Esophagus mucosa (tissue), 1 donor: ENCODE measurements around the gene IGLON5. TPM values are rescaled to one million over a fixed set of nuclear protein-coding genes. Genes with fewer than 3 reads are reported as not detected.

Experiments used
- ATAC-seq: fragments of 200-7000 bp; cut with Tn5 transposase; one replicate; pipeline ENCODE4 v1.9.1; 2020
- total RNA-seq: library from RNA; stranded (reverse); gene quantifications from one replicate; pipeline ENCODE4 v1.2.4, GENCODE V29; 2023
- donor health status: DM: yes; HTN: yes; CAD: no.

IGLON5 gene
- total RNA-seq, 1 donor from 2014 or later: not detected

- no peak for ATAC-seq
These were observed 6.5 kb downstream of the IGLON5 start for GRCh38 chr19:51317968-51318367.

GRCh38 chr19:51318687-51319648 lies 7.5 kb downstream of the IGLON5 start:
- ATAC-seq: no peak

- no peak for ATAC-seq
These were observed 8.3 kb downstream of the IGLON5 start for GRCh38 chr19:51319649-51320279.

- no peak for ATAC-seq
These were observed 8.8 kb downstream of the IGLON5 start for GRCh38 chr19:51320280-51320657.

GRCh38 chr19:51321799-51322198 lies 10.4 kb downstream of the IGLON5 start:
- ATAC-seq: peak; percentile 17

GRCh38 chr19:51323481-51324166 lies 12.2 kb downstream of the IGLON5 start:
- ATAC-seq: peak; percentile 4

GRCh38 chr19:51324167-51324481 lies 12.7 kb downstream of the IGLON5 start:
- ATAC-seq: no peak

GRCh38 chr19:51325161-51325976 lies 13.9 kb downstream of the IGLON5 start:
- peak; percentile 1 for ATAC-seq

- peak; percentile 3 for ATAC-seq
These were observed 15.0 kb downstream of the IGLON5 start for GRCh38 chr19:51326216-51327065.

GRCh38 chr19:51327066-51328001 lies 15.9 kb downstream of the IGLON5 start:
- peak; percentile 54 for ATAC-seq

- no peak for ATAC-seq
These were observed 18.0 kb downstream of the IGLON5 start for GRCh38 chr19:51329411-51329810.

- ATAC-seq: no peak
These were observed 18.9 kb downstream of the IGLON5 start for GRCh38 chr19:51330366-51330765.

GRCh38 chr19:51331193-51331592 lies 19.7 kb downstream of the IGLON5 start:
- ATAC-seq: no peak

- no peak for ATAC-seq
These were observed 20.3 kb downstream of the IGLON5 start for GRCh38 chr19:51331716-51332115.

GRCh38 chr19:51333836-51334460 lies 22.5 kb downstream of the IGLON5 start:
- ATAC-seq: no peak

- no peak for ATAC-seq
These were observed 25.9 kb downstream of the IGLON5 start for GRCh38 chr19:51337141-51337860.

- ATAC-seq: no peak
These were observed 26.6 kb downstream of the IGLON5 start for GRCh38 chr19:51337861-51338562.

- peak; percentile 61 for ATAC-seq
These were observed 27.3 kb downstream of the IGLON5 start for GRCh38 chr19:51338563-51339312.
